Measurements from ENCODE around the gene ARHGEF19.

DNA sequence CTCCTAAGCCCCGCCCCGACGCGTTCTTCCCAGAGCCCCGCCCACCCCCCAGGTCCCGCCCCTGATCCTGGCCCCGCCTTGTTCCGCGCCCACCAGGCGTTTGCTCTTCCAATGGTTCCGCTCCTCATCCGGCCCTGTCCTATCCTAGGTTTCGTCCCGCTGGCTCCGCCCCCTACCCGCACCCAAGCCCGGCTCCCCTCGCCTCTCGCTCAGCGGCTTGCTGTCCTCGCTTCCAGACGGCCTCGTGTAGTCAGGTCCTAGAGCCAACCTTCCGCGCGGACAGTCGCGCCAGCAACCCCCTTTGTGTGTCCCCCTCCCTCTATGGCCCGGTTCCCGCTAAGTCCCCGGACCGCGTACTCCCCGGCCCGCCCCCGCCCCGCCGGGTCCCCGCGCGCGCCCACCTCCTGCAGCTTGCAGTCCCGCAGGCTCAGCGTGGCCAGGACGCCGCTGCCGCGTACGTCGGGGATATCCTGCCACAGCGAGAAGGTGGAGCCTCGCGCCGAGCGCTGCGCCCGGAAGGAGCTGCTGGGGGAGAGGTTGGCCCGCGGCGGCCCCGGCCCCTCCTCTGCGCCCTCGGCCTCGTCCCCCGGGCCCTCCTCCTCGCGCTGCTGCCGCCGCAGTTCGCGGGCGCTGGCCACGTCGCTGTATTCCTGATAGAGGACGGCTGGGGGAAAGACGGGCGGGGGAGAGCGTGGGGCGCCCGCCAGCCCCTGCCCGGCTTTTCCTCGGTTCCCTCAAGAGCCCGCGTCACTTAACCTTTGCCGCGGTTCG lies 5.7 kb downstream of the ARHGEF19 start:
- TF ChIP-seq, protein P1, sequence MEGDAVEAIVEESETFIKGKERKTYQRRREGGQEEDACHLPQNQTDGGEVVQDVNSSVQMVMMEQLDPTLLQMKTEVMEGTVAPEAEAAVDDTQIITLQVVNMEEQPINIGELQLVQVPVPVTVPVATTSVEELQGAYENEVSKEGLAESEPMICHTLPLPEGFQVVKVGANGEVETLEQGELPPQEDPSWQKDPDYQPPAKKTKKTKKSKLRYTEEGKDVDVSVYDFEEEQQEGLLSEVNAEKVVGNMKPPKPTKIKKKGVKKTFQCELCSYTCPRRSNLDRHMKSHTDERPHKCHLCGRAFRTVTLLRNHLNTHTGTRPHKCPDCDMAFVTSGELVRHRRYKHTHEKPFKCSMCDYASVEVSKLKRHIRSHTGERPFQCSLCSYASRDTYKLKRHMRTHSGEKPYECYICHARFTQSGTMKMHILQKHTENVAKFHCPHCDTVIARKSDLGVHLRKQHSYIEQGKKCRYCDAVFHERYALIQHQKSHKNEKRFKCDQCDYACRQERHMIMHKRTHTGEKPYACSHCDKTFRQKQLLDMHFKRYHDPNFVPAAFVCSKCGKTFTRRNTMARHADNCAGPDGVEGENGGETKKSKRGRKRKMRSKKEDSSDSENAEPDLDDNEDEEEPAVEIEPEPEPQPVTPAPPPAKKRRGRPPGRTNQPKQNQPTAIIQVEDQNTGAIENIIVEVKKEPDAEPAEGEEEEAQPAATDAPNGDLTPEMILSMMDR (IDR thresholded peaks at IDR 0.05): no peak
- peak; percentile 75 to 93 for TF ChIP-seq POLR2AphosphoS5 (IDR thresholded peaks at IDR 0.05)
